IPS-20b (cell line): ENCODE measurements around the gene FAM110A.
A peak's percentile ranks its signal among the peaks of the same experiment; 100 is the strongest.
"Not testable (repeated sequence)": the region's sequence is repeated elsewhere in the genome, so short reads cannot be mapped to it uniquely, and the experiment has no call there.

Experiments
- H3K27ac ChIP-seq: one replicate; pipeline ENCODE4 v1.5.1; 2013; ENCODE audit warnings: low read length
- H3K27me3 ChIP-seq: 2 replicates; pipeline ENCODE4 v1.6.1; 2013; ENCODE audit warnings: mild to moderate bottlenecking, low read length, inconsistent platforms; ENCODE audit not compliant: insufficient read depth
- H3K36me3 ChIP-seq: 2 replicates; pipeline ENCODE4 v1.6.1; 2013; ENCODE audit warnings: low read depth, mild to moderate bottlenecking, inconsistent platforms, low read length, moderate library complexity; ENCODE audit not compliant: insufficient read depth
- H3K4me1 ChIP-seq: 2 replicates; pipeline ENCODE4 v1.6.1; 2013; ENCODE audit warnings: mild to moderate bottlenecking, control low read depth, inconsistent platforms, low read length, moderate library complexity; ENCODE audit not compliant: insufficient read depth
- H3K4me3 ChIP-seq: 2 replicates; pipeline ENCODE4 v1.5.1; 2013; ENCODE audit warnings: mild to moderate bottlenecking, low read length, inconsistent platforms
- H3K9ac ChIP-seq: 2 replicates; pipeline ENCODE4 v1.6.1; 2013; ENCODE audit warnings: low read depth, mild to moderate bottlenecking, inconsistent platforms, low read length, moderate library complexity
- H3K9me3 ChIP-seq: 2 replicates; pipeline ENCODE4 v1.6.1; 2013; ENCODE audit warnings: mild to moderate bottlenecking, low read depth, low read length, inconsistent platforms; ENCODE audit not compliant: insufficient read depth

FAM110A gene

GRCh38 chr20:845941-846893, 12.7 kb downstream of the FAM110A start:
- Histone ChIP-seq H3K9me3 (no peaks in the 10 kb centered on the region), H3K27me3 (peaks cover 45% of the 10 kb centered on the region), H3K4me3 (peak overlapping the region; percentile 73; the same call in 1 of the 2 replicates), H3K4me1 (peaks cover 9% of the 10 kb centered on the region; the same call in 1 of the 2 replicates), H3K27ac (no peak overlapping the region), H3K36me3 (no peaks in the 10 kb centered on the region), H3K9ac (no peak overlapping the region)

GRCh38 chr20:846894-847278, 13.4 kb downstream of the FAM110A start:
- Histone ChIP-seq H3K4me3 (no peak overlapping the region), H3K27me3 (peaks cover 38% of the 10 kb centered on the region), H3K27ac (no peak overlapping the region), H3K36me3 (no peaks in the 10 kb centered on the region), H3K4me1 (peaks cover 9% of the 10 kb centered on the region; the same call in 1 of the 2 replicates), H3K9me3 (no peaks in the 10 kb centered on the region), H3K9ac (no peak overlapping the region)

- Histone ChIP-seq H3K9me3 (no peaks in the 10 kb centered on the region), H3K27ac (no peak overlapping the region), H3K4me1 (peaks cover 4% of the 10 kb centered on the region; the same call in 1 of the 2 replicates), H3K4me3 (no peak overlapping the region), H3K27me3 (peaks cover 25% of the 10 kb centered on the region), H3K36me3 (no peaks in the 10 kb centered on the region), H3K9ac (no peak overlapping the region)
Measured at GRCh38 chr20:848193-848592, 14.7 kb downstream of the FAM110A start.

- not testable (repeated sequence) for H3K9me3 ChIP-seq, H3K4me1 ChIP-seq, H3K9ac ChIP-seq, H3K27ac ChIP-seq, H3K36me3 ChIP-seq, H3K4me3 ChIP-seq
- H3K27me3 ChIP-seq = peaks cover 19% of the 10 kb centered on the region
Measured at GRCh38 chr20:848731-849130, 15.2 kb downstream of the FAM110A start.

- Histone ChIP-seq H3K4me3 (no peak overlapping the region), H3K4me1 (no peaks in the 10 kb centered on the region), H3K27me3 (no peaks in the 10 kb centered on the region), H3K36me3 (no peaks in the 10 kb centered on the region), H3K9me3 (no peaks in the 10 kb centered on the region), H3K9ac (no peak overlapping the region), H3K27ac (no peak overlapping the region)
Measured at GRCh38 chr20:853406-853996, 20.0 kb downstream of the FAM110A start.

- H3K4me1 ChIP-seq = no peaks in the 10 kb centered on the region
- no peak overlapping the region for H3K27ac ChIP-seq
- H3K27me3 ChIP-seq = no peaks in the 10 kb centered on the region
- H3K9ac ChIP-seq = no peak overlapping the region
- H3K4me3 ChIP-seq = no peak overlapping the region
- no peaks in the 10 kb centered on the region for H3K9me3 ChIP-seq
- no peaks in the 10 kb centered on the region for H3K36me3 ChIP-seq
Measured at GRCh38 chr20:854601-855000, 21.1 kb downstream of the FAM110A start.

- Histone ChIP-seq H3K36me3 (no peaks in the 10 kb centered on the region), H3K27me3 (no peaks in the 10 kb centered on the region), H3K27ac (no peak overlapping the region), H3K4me1 (no peaks in the 10 kb centered on the region), H3K4me3 (no peak overlapping the region), H3K9me3 (no peaks in the 10 kb centered on the region), H3K9ac (no peak overlapping the region)
Measured at GRCh38 chr20:855466-856360, 22.2 kb downstream of the FAM110A start.

GRCh38 chr20:856361-856775, 22.9 kb downstream of the FAM110A start:
- Histone ChIP-seq H3K4me3 (no peak overlapping the region), H3K27me3 (no peaks in the 10 kb centered on the region), H3K27ac (no peak overlapping the region), H3K4me1 (no peaks in the 10 kb centered on the region), H3K9ac (no peak overlapping the region), H3K36me3 (no peaks in the 10 kb centered on the region), H3K9me3 (no peaks in the 10 kb centered on the region)

GRCh38 chr20:858011-858410, 24.5 kb downstream of the FAM110A start:
- Histone ChIP-seq H3K4me3 (no peak overlapping the region), H3K36me3 (no peaks in the 10 kb centered on the region), H3K4me1 (no peaks in the 10 kb centered on the region), H3K27ac (no peak overlapping the region), H3K9me3 (no peaks in the 10 kb centered on the region), H3K9ac (no peak overlapping the region), H3K27me3 (no peaks in the 10 kb centered on the region)

- no peaks in the 10 kb centered on the region for H3K9me3 ChIP-seq
- H3K36me3 ChIP-seq = no peaks in the 10 kb centered on the region
- no peak overlapping the region for H3K9ac ChIP-seq
- no peaks in the 10 kb centered on the region for H3K27me3 ChIP-seq
- H3K4me1 ChIP-seq = no peaks in the 10 kb centered on the region
- H3K27ac ChIP-seq = no peak overlapping the region
- H3K4me3 ChIP-seq = no peak overlapping the region
Measured at GRCh38 chr20:859751-860231, 26.3 kb downstream of the FAM110A start.

GRCh38 chr20:860891-861290, 27.4 kb downstream of the FAM110A start:
- no peaks in the 10 kb centered on the region for H3K36me3 ChIP-seq
- no peak overlapping the region for H3K4me3 ChIP-seq
- H3K9me3 ChIP-seq = no peaks in the 10 kb centered on the region
- H3K4me1 ChIP-seq = no peaks in the 10 kb centered on the region
- H3K9ac ChIP-seq = no peak overlapping the region
- H3K27me3 ChIP-seq = no peaks in the 10 kb centered on the region
- no peak overlapping the region for H3K27ac ChIP-seq
